ENCODE results near the gene DDX56. TPM values are rescaled to one million over a fixed set of nuclear protein-coding genes. Genes with fewer than 3 reads are reported as not detected.

DDX56 gene
- total RNA-seq, 2 donors from 2014 or later: 47.4 to 79.2 TPM

- Histone ChIP-seq H3K4me1 (ENCODE audit: control insufficient read depth in 1 of 2, low read depth in 2 of 2) (no peaks in the 10 kb centered on the region), H3K36me3 (no peaks in the 10 kb centered on the region), H3K4me3 (no peak overlapping the region), H3K27ac (no peak overlapping the region), H3K27me3 (replicated peaks; ENCODE audit: insufficient read depth) (no peaks in the 10 kb centered on the region), H3K9me3 (no peaks in the 10 kb centered on the region)
- TF ChIP-seq CTCF (IDR thresholded peaks at IDR 0.05): no peak
- ATAC-seq (ENCODE audit: insufficient number of reproducible peaks, low FRiP score, low read depth) (no peak), DNase-seq (ENCODE audit: low spot score) (no peak)
These were observed 33.1 kb downstream of the DDX56 start for GRCh38 chr7:44540592-44541027.

- no peak for ATAC-seq (ENCODE audit: insufficient number of reproducible peaks, low FRiP score, low read depth)
- Histone ChIP-seq H3K4me1 (ENCODE audit: control insufficient read depth in 1 of 2, low read depth in 2 of 2) (no peaks in the 10 kb centered on the region), H3K27me3 (replicated peaks; ENCODE audit: insufficient read depth) (no peaks in the 10 kb centered on the region), H3K4me3 (no peak overlapping the region), H3K27ac (no peak overlapping the region), H3K36me3 (no peaks in the 10 kb centered on the region), H3K9me3 (no peaks in the 10 kb centered on the region)
- no peak for DNase-seq (ENCODE audit: low spot score)
- no peak for TF ChIP-seq CTCF (IDR thresholded peaks at IDR 0.05)
These were observed 33.8 kb downstream of the DDX56 start for GRCh38 chr7:44539669-44540506.

GRCh38 chr7:44538798-44539668, 34.7 kb downstream of the DDX56 start:
- DNase-seq (ENCODE audit: low spot score): no peak
- H3K4me1 ChIP-seq (ENCODE audit: control insufficient read depth in 1 of 2, low read depth in 2 of 2): no peaks in the 10 kb centered on the region
- ATAC-seq (ENCODE audit: insufficient number of reproducible peaks, low FRiP score, low read depth): no peak
- no peak for TF ChIP-seq CTCF (IDR thresholded peaks at IDR 0.05)
- H3K27ac ChIP-seq: no peak overlapping the region
- H3K36me3 ChIP-seq: no peaks in the 10 kb centered on the region
- H3K27me3 ChIP-seq (replicated peaks; ENCODE audit: insufficient read depth): no peaks in the 10 kb centered on the region
- no peaks in the 10 kb centered on the region for H3K9me3 ChIP-seq
- no peak overlapping the region for H3K4me3 ChIP-seq

GRCh38 chr7:44538093-44538797, 35.5 kb downstream of the DDX56 start:
- no peak for ATAC-seq (ENCODE audit: insufficient number of reproducible peaks, low FRiP score, low read depth)
- no peaks in the 10 kb centered on the region for H3K4me1 ChIP-seq (ENCODE audit: control insufficient read depth in 1 of 2, low read depth in 2 of 2)
- no peaks in the 10 kb centered on the region for H3K27me3 ChIP-seq (replicated peaks; ENCODE audit: insufficient read depth)
- H3K36me3 ChIP-seq: no peaks in the 10 kb centered on the region
- H3K27ac ChIP-seq: no peak overlapping the region
- H3K4me3 ChIP-seq: no peak overlapping the region
- TF ChIP-seq CTCF (IDR thresholded peaks at IDR 0.05): no peak
- no peak for DNase-seq (ENCODE audit: low spot score)
- H3K9me3 ChIP-seq: no peaks in the 10 kb centered on the region
